ENCODE results near the gene PUM2. TPM values are rescaled to one million over a fixed set of nuclear protein-coding genes. Genes with fewer than 3 reads are reported as not detected.

PUM2 gene
- total and polyA plus RNA-seq, 4 donors, result 18.5 to 61.0 (median 35.1) TPM

DNA sequence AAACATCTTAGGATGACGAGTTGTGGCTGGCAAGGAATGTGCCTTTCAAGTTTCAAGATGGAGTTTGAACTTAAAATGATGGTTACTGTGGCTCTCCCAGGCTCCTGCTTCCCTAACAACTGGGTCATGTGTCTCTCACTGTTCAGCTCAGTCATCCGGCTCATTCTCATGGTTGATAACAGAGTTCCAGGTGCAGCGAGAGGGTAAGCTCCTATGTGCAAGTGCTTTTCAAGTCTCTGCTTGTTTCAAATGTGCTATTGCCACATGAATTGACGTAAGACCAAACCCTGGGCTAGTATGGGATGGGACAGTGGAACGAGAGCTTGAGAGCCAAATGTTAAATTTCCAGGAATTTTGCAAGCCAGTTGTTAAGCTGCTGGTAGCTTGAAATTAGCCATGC is 19.5 kb upstream of the PUM2 start:
- TF ChIP-seq, protein P1, sequence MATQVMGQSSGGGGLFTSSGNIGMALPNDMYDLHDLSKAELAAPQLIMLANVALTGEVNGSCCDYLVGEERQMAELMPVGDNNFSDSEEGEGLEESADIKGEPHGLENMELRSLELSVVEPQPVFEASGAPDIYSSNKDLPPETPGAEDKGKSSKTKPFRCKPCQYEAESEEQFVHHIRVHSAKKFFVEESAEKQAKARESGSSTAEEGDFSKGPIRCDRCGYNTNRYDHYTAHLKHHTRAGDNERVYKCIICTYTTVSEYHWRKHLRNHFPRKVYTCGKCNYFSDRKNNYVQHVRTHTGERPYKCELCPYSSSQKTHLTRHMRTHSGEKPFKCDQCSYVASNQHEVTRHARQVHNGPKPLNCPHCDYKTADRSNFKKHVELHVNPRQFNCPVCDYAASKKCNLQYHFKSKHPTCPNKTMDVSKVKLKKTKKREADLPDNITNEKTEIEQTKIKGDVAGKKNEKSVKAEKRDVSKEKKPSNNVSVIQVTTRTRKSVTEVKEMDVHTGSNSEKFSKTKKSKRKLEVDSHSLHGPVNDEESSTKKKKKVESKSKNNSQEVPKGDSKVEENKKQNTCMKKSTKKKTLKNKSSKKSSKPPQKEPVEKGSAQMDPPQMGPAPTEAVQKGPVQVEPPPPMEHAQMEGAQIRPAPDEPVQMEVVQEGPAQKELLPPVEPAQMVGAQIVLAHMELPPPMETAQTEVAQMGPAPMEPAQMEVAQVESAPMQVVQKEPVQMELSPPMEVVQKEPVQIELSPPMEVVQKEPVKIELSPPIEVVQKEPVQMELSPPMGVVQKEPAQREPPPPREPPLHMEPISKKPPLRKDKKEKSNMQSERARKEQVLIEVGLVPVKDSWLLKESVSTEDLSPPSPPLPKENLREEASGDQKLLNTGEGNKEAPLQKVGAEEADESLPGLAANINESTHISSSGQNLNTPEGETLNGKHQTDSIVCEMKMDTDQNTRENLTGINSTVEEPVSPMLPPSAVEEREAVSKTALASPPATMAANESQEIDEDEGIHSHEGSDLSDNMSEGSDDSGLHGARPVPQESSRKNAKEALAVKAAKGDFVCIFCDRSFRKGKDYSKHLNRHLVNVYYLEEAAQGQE (IDR thresholded peaks at IDR 0.05), result no peak
- TF ChIP-seq SP1 (IDR thresholded peaks at IDR 0.05) (peak; percentile 22), RAD21 (IDR thresholded peaks at IDR 0.05) (peak in 1 of 2 donors; percentile 4), HNF4A (conservative IDR thresholded peaks at IDR 0.05) (peak in 1 of 2 donors; percentile 21), JUND (IDR thresholded peaks at IDR 0.05) (no peak), YY1 (IDR thresholded peaks at IDR 0.05) (no peak), NR2F2 (IDR thresholded peaks at IDR 0.05) (no peak), FOXA2 (IDR thresholded peaks at IDR 0.05) (no peak), TAF1 (conservative IDR thresholded peaks at IDR 0.05) (no peak), FOXA1 (IDR thresholded peaks at IDR 0.05) (no peak), EGR1 (IDR thresholded peaks at IDR 0.05; ENCODE audit: low read depth in 2 of 2) (no peak), HNF4G (IDR thresholded peaks at IDR 0.05) (no peak), RXRA (IDR thresholded peaks at IDR 0.05) (peak in 1 of 2 donors; percentile 27), GABPA (IDR thresholded peaks at IDR 0.05 in 1 of 2, conservative IDR thresholded peaks at IDR 0.05 in 1 of 2) (no peak)
- TF ChIP-seq, protein P2, sequence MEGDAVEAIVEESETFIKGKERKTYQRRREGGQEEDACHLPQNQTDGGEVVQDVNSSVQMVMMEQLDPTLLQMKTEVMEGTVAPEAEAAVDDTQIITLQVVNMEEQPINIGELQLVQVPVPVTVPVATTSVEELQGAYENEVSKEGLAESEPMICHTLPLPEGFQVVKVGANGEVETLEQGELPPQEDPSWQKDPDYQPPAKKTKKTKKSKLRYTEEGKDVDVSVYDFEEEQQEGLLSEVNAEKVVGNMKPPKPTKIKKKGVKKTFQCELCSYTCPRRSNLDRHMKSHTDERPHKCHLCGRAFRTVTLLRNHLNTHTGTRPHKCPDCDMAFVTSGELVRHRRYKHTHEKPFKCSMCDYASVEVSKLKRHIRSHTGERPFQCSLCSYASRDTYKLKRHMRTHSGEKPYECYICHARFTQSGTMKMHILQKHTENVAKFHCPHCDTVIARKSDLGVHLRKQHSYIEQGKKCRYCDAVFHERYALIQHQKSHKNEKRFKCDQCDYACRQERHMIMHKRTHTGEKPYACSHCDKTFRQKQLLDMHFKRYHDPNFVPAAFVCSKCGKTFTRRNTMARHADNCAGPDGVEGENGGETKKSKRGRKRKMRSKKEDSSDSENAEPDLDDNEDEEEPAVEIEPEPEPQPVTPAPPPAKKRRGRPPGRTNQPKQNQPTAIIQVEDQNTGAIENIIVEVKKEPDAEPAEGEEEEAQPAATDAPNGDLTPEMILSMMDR (IDR thresholded peaks at IDR 0.05; ENCODE audit: low read depth, low read length, missing input control), result no peak
- TF ChIP-seq, protein P3, sequence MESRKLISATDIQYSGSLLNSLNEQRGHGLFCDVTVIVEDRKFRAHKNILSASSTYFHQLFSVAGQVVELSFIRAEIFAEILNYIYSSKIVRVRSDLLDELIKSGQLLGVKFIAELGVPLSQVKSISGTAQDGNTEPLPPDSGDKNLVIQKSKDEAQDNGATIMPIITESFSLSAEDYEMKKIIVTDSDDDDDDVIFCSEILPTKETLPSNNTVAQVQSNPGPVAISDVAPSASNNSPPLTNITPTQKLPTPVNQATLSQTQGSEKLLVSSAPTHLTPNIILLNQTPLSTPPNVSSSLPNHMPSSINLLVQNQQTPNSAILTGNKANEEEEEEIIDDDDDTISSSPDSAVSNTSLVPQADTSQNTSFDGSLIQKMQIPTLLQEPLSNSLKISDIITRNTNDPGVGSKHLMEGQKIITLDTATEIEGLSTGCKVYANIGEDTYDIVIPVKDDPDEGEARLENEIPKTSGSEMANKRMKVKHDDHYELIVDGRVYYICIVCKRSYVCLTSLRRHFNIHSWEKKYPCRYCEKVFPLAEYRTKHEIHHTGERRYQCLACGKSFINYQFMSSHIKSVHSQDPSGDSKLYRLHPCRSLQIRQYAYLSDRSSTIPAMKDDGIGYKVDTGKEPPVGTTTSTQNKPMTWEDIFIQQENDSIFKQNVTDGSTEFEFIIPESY (IDR thresholded peaks at IDR 0.05), result no peak
- TF ChIP-seq, protein P4, sequence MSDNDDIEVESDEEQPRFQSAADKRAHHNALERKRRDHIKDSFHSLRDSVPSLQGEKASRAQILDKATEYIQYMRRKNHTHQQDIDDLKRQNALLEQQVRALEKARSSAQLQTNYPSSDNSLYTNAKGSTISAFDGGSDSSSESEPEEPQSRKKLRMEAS (IDR thresholded peaks at IDR 0.05), result no peak
- TF ChIP-seq, protein P5, sequence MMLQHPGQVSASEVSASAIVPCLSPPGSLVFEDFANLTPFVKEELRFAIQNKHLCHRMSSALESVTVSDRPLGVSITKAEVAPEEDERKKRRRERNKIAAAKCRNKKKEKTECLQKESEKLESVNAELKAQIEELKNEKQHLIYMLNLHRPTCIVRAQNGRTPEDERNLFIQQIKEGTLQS (IDR thresholded peaks at IDR 0.05), result no peak
- H3K4me3 ChIP-seq (ENCODE audit: low read depth in 1 of 3, low read length in 3 of 3), result no peak overlapping the region
- peaks cover 0 to 3% (median 0%) of the 10 kb centered on the region in 4 donors for H3K4me1 ChIP-seq (ENCODE audit: control insufficient read depth in 4 of 4, insufficient read depth in 4 of 4, low read length in 3 of 4)
- no peak overlapping the region for H3K27ac ChIP-seq (ENCODE audit: low read depth in 1 of 2, low read length in 2 of 2)
- H3K27me3 ChIP-seq (ENCODE audit: control insufficient read depth in 4 of 4, insufficient read depth in 4 of 4, low read length in 3 of 4), result no peaks in the 10 kb centered on the region
- H3K36me3 ChIP-seq (ENCODE audit: control insufficient read depth in 4 of 4, insufficient read depth in 3 of 4, low read depth in 1 of 4, low read length in 3 of 4), result no peaks in the 10 kb centered on the region
- no peak for DNase-seq (ENCODE audit: low spot score)
- H3K9me3 ChIP-seq (ENCODE audit: control insufficient read depth in 4 of 4, low read length in 3 of 4), result peaks cover 0 to 1% (median 0%) of the 10 kb centered on the region in 4 donors
- whole genome bisulfite sequencing, result 54% methylated on average over 5 of the region's 5 CpGs
- H3K9ac ChIP-seq (ENCODE audit: low read depth in 1 of 2, low read length in 2 of 2), result no peak overlapping the region

All from liver (tissue), 9 donors.